Urinary bladder (tissue), 4 donors: Measurements from ENCODE around the gene SGMS1. TPM values are rescaled to one million over a fixed set of nuclear protein-coding genes. Genes with fewer than 3 reads are reported as not detected.

Source experiments
- DNase-seq: peaks from one replicate; pipeline ENCODE4 v3.0.0-alpha.2; 2015; ENCODE audit errors: extremely low spot score
- H3K27ac ChIP-seq: one replicate; pipeline ENCODE4 v1.5.1; 2013; ENCODE audit warnings: low read depth, mild to moderate bottlenecking, moderate library complexity
- H3K36me3 ChIP-seq: one replicate; pipeline ENCODE4 v1.6.1; 2013; ENCODE audit warnings: mild to moderate bottlenecking, moderate library complexity; ENCODE audit not compliant: insufficient read depth
- H3K4me1 ChIP-seq: one replicate; pipeline ENCODE4 v1.6.1; 2013; ENCODE audit warnings: mild to moderate bottlenecking, moderate library complexity; ENCODE audit not compliant: insufficient read depth
- H3K4me3 ChIP-seq: one replicate; pipeline ENCODE4 v1.5.1; 2013; ENCODE audit warnings: low read depth, low read length
- WGBS: extraction: QIAGEN DNeasy Blood & Tissue Kit; methylation state at CpG from one replicate; pipeline ENCODE4 v1.1.7; 2013; 5-methylcytosine and 5-hydroxymethylcytosine counted together
- polyA plus RNA-seq: library from polyadenylated mRNA; stranded (reverse); fragments of 200-250 nt; gene quantifications from one replicate; pipeline ENCODE4 v1.2.3, GENCODE V29; 2013
- total RNA-seq: library from RNA; depleted of rRNA; stranded (reverse); fragments of >200 nt; gene quantifications from one replicate; pipeline ENCODE4 v1.2.3, GENCODE V29; 2014
- donor health status: healthy with polysubstance abuse.
- donor health status: healthy.

SGMS1 gene
- total and polyA plus RNA-seq, 2 donors: 21.2 to 86.4 TPM

DNA sequence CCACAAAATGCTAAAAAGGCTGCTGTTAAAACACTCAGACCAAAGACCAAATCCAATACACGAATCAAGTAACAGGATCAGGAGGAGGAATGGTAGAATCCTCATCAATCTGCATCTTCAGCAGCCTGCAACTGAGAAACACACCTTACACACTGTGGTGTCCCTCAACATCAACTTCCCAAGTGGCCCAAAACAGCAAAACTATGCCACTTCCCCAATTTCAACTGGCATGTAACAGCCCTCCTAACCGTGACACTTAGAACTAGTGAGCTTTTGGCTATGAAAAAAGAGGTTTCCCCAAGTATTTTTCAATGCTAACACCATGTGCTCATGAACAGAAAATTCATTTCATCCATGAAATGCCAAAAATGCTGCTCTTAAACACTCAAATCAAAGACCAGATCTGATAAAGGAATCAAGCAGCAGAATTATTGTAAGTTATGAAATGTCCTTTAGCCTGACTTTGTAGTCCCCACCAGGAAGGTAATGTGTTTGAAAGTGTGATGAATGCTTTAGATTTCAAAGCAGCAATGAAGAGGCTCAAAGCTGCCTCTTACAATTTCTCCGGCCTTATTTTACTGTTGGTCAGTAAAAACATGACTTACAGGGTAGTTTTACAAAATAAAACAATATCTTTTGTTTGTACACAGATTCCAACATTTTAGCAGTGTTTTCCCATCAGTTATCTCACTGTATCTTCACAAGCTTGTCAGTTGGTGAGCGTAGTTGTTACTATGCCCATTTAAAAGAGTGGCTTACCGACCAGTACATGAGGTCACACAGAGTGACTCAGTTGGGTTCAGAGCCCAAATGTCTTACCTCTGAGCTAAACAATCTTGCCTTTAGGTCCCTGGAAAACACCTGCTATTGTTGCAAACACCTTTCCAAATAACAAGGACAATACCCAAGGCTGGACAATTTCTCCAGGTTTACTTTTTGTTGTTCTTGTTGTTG, 306.8 kb downstream of the SGMS1 start:
- WGBS: 77% methylated on average over 5 of the region's 5 CpGs
- no peaks in the 10 kb centered on the region for H3K4me1 ChIP-seq
- no peaks in the 10 kb centered on the region for H3K36me3 ChIP-seq
- no peak overlapping the region for H3K27ac ChIP-seq
- no peak for DNase-seq
- no peak overlapping the region for H3K4me3 ChIP-seq

DNA sequence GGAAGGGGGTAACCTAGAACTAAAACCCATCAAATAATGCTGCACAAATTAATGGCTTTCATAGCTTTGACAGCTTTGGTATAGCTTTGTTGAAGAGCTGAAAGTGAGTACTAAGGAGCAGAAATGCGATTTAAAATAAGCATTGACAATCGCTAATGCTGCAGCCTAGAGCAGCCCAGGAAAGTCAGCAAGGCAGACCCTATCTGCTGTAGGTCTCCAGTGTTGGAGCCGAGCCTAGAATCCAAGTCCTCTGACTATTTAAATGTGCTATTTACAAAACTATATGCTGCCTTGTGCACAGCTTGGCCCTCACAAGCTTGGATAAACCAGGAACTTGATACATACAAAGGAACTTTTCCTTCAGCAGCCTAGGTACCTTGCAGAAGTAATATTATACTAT, 307.6 kb downstream of the SGMS1 start:
- no peak for DNase-seq
- Histone ChIP-seq H3K4me3 (no peak overlapping the region), H3K4me1 (no peaks in the 10 kb centered on the region), H3K27ac (no peak overlapping the region), H3K36me3 (no peaks in the 10 kb centered on the region)
- WGBS: 41% methylated on average over 3 of the region's 3 CpGs

DNA sequence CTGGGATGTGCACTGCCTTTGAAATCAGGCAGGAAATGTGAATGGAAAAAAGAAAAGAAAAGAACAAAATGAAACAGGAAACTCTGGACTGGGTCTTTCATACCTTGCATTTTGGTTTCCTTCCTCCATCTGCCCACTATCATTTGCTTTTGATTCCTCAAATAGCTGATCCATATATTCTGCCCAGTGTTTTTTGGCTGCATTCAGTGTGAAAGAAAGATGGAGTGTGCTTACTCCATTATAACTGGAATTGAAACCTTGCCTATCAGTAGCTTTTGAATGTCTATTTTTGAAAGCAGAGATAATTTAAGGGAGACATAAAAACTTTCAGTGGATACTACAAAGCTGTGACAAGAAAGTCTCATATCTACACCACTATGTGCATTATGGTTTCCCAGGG, 308.3 kb downstream of the SGMS1 start:
- no peaks in the 10 kb centered on the region for H3K36me3 ChIP-seq
- no peak overlapping the region for H3K27ac ChIP-seq
- H3K4me1 ChIP-seq: no peaks in the 10 kb centered on the region
- no peak overlapping the region for H3K4me3 ChIP-seq
- no peak for DNase-seq

DNA sequence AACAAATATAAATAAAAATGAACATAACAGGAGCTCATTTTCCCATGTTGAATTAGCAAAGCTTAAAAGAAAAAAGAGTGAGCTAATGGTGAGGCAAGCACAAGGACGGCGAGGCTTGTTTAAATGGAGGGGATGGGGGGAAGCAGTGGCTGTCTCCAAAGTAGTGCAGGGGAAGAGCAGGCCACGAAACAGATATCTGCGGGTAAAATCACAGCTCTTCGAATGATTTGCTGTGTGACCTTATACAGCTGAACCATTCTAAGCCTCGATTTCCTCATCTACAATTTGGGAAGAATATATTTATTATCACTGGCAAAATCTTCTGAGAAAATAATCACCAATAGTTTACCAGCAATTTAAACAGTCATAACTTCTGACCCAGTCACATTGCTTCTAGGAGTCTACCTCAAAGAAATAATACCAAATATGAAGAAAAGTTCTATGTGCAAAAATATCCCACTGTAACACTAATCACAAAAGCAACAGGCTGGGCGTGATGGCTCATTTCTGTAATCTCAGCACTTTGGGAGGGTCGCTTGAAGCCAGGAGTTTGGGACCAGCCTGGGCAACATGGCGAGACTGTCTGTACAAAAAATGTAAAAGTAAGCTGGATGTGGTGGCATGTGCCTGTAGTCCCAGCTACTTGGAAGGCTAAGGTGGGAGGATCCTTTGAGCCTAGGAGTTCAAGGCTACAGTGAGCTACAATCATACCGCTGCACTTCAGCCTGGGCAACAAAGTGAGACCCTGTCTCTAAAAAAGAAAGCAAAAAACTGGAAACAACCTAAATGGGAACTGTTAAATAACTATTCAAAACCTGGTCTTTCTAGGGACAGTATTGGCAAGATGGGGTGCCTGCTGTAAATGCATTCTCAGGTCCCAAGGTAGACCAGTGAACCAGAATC, 309.3 kb downstream of the SGMS1 start:
- H3K27ac ChIP-seq: no peak overlapping the region
- peaks cover under 1% of the 10 kb centered on the region for H3K36me3 ChIP-seq
- no peak for DNase-seq
- no peak overlapping the region for H3K4me3 ChIP-seq
- 93% methylated on average over 10 of the region's 10 CpGs for WGBS
- H3K4me1 ChIP-seq: no peaks in the 10 kb centered on the region

DNA sequence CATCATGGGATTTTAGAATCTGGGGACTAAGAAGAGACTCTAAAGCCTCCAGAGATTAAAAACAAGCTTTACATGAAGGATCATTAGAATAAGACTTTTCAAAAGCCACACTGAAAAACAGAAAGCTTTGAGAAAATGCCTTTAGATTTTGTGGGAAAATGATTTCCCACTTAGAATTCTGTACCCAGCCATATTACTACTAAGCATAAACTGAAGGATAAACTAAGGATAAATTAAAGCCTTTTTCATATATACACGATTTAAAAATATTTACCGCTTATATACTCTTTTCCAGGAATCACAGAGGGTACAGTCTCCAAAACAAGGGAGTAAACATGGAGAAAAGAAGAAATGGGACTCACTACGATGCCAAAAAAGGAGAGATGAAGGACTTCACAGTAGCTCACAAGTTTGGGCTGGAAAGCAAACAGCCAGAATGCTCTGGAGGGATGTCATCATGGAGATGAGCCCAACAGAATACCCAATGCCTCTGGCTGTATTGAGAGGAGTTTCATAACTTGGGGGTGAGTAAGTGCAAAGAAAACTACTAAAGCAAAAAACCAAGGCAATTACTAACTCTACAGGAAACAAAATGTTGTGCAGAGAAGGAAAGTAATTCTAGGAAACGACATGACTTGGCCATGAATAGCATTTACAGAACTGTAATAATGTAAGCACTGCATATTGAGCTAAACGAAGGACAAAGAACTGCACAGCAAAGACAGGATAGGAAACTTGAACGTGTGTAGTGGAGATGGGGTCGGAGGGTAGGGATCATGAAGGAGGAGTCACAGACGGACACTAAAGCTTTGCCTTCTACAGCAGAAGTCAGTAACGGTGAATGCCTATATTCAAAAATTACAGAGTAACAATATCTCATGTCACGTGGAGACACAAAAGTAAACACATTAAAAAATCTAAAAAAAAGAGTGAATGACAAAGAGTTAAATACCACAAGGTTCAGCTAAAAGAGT, 311.0 kb downstream of the SGMS1 start:
- WGBS: 87% methylated on average over 10 of the region's 10 CpGs
- no peak overlapping the region for H3K27ac ChIP-seq
- peaks cover 1% of the 10 kb centered on the region for H3K36me3 ChIP-seq
- no peak for DNase-seq
- no peaks in the 10 kb centered on the region for H3K4me1 ChIP-seq
- no peak overlapping the region for H3K4me3 ChIP-seq

DNA sequence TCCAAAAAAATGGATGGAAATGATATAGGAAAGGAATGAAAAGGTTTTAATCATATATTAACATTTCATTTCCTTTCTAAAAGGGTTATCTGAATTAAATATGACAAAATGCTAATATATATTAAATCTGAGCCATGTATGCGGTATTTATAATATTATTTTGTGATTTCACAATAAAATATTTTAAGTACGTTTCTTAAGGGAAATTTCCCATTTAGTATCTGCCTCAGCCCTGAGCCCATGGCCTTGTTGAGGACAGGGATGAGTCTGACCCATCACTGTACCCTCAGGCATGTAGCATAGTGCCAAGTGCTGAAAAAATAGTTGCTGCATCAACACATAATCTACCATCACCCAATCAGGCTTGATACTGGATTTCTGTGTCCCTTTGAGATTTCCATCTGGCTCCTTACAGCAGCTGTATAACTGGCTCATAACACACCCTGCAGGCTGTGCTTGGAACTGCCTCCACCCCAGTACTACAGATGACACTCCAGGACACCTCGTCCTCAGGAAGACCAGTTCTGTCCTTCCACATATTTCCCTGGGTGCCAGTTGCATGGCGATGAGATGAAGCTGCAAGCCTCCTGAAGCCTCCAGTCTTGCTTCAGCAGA, 313.1 kb downstream of the SGMS1 start:
- no peak for DNase-seq
- Histone ChIP-seq H3K36me3 (peaks cover 5% of the 10 kb centered on the region), H3K4me1 (no peaks in the 10 kb centered on the region), H3K27ac (no peak overlapping the region), H3K4me3 (no peak overlapping the region)
- 90% methylated on average over 4 of the region's 4 CpGs for WGBS

DNA sequence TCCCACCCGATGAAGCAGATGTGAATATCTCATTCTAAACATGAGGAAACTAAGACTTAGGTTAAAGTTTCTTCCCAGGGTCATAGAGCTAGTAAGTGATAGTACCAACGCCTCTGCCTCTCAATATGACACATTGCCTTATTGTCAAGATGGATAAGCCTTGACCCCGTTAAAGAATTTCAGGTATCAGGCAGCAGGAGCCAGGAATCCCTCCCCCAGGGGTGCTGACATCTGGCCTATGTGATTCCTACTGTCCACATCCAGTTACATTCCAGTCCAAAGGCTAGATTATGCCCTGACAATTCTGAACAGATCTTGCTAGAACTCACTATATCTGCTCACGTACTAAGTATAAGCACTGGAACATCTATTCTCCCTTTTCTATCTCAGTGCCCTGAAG, 314.4 kb downstream of the SGMS1 start:
- peaks cover 5% of the 10 kb centered on the region for H3K36me3 ChIP-seq
- no peak overlapping the region for H3K27ac ChIP-seq
- H3K4me3 ChIP-seq: no peak overlapping the region
- DNase-seq: no peak
- H3K4me1 ChIP-seq: no peaks in the 10 kb centered on the region
- WGBS: 93% methylated on average over 4 of the region's 4 CpGs

DNA sequence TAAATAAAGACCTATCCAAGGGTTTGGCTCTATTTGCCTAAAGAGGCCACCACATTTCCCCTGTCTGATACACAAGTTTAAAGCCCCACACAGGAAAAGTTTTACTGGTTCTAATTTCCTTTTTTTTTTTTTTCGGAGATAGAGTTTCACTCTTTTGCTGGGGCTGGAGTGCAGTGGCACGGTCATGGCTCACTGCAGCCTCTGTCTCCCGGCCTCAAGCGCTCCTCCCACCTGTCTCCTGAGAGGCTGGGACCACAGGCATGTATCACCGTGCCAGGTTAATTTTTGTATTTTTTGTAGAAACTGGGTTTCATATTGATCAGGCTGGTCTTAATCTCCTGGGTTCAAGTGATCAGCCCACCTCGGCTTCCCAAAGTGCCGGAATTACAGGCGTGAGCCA, 319.1 kb downstream of the SGMS1 start:
- no peaks in the 10 kb centered on the region for H3K4me1 ChIP-seq
- 96% methylated on average over 8 of the region's 8 CpGs for WGBS
- no peak overlapping the region for H3K27ac ChIP-seq
- peaks cover 5% of the 10 kb centered on the region for H3K36me3 ChIP-seq
- DNase-seq: no peak
- H3K4me3 ChIP-seq: no peak overlapping the region

DNA sequence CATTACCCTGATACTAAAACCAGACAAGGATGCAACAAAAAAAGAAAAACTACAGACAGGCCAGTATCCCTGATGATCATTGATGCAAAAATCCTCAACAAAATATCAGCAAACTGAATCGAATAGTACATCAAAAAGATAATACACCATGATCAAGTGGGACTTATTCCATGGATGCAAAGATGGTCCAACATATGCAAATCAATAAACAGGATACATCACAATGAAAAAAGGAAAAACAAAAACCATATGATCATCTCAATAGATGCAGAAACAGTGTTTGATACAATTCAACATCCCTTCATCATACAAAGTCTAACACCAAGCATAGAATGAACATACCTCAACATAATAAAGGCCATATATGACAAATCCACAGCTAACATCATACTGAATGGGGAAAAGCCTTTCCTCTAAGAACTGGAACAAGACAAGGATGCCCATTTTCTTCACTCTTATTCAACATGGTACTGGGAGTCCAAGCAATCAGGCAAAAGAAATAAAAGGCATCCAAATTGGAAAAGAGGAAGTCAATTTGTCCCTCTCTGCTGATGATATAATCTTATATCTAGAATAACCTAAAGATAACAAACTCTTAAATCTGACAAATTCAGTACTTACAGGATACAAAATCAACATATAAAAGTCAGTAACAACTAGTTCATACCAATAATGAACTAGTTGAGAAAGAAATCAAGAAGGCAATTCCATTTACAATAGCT, 323.6 kb downstream of the SGMS1 start:
- Histone ChIP-seq H3K36me3 (no peaks in the 10 kb centered on the region), H3K4me1 (no peaks in the 10 kb centered on the region), H3K4me3 (no peak overlapping the region), H3K27ac (no peak overlapping the region)
- 99% methylated on average over 1 of the region's 1 CpG for whole genome bisulfite sequencing
- DNase-seq: no peak

DNA sequence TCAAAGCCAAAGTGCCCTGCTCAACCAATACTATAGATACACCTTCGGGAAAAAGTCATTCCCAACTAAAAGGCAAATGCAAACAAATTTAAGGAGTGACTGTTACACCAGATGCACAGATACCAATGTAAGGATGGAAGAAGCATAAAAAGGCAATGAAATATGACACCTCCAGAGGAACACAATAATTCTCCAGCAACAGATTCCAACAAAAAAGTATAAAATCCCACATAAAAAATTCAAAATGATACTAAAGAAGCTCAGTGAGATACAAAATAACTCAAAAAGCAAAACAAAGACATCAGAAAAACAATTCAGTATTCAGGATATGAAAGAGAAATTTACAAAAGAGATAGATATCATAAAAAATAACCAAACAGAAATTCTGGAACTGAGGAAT, 328.4 kb downstream of the SGMS1 start:
- no peak for DNase-seq
- WGBS: 35% methylated on average over 1 of the region's 1 CpG
- H3K4me1 ChIP-seq: no peaks in the 10 kb centered on the region

DNA sequence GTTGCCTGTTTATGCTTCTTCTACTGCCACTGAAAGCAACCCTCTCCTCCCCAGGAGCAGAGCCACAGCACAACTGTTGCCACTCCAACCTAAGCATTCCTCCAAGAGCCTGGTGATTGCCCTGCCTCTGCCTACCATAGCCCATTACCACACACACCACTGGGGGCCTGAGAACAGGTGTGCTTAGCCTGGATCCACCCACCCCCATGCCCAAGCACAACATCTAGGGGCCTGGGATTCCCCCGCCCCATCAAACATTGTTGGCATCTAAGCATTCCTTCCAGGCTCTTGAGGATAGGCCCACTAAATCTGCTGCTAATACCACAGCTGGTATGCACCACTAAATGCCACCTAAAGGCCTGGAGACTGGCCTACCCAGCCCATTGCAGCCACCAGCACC, 329.2 kb downstream of the SGMS1 start:
- Histone ChIP-seq H3K36me3 (no peaks in the 10 kb centered on the region), H3K4me3 (no peak overlapping the region), H3K4me1 (no peaks in the 10 kb centered on the region), H3K27ac (no peak overlapping the region)
- 100% methylated on average over 1 of the region's 1 CpG for WGBS
- no peak for DNase-seq

More for the DNA sequence above, 328.4 kb downstream of the SGMS1 start:
- no peak overlapping the region for H3K27ac ChIP-seq
- H3K36me3 ChIP-seq: no peaks in the 10 kb centered on the region
- H3K4me3 ChIP-seq: no peak overlapping the region
